Keratinocyte (primary cell): ENCODE results near the gene LSM12.

ENCODE experiments used
- CTCF ChIP-seq, 3 experiments: IDR thresholded peaks in 1 of 3; conservative IDR thresholded peaks in 1 of 3; optimal IDR thresholded peaks in 1 of 3; 2 replicates in 2 of 3; 3 replicates in 1 of 3; pipeline versions ENCODE3 to v1.5.1; 2011; ENCODE audit warnings: low read length in 3 of 3, mild to moderate bottlenecking in 3 of 3, moderate library complexity in 2 of 3, control low read depth in 1 of 3, inconsistent platforms in 1 of 3; ENCODE audit not compliant: insufficient read depth in 2 of 3; ENCODE audit errors: extremely low read depth in 1 of 3
- EZH2 ChIP-seq: IDR thresholded peaks from one replicate; pipeline ENCODE4 v1.6.1; 2012; ENCODE audit warnings: inconsistent platforms, mild to moderate bottlenecking, low read length, moderate library complexity

- no peak for TF ChIP-seq CTCF (optimal IDR thresholded peaks at IDR 0.05 in 1 of 3, IDR thresholded peaks at IDR 0.05 in 1 of 3, conservative IDR thresholded peaks at IDR 0.05 in 1 of 3; ENCODE audit: extremely low read depth in 1 of 3, insufficient read depth in 2 of 3, low read length in 3 of 3)
- TF ChIP-seq EZH2, result no peak
Measured at GRCh38 chr17:44001461-44001920, 65.0 kb downstream of the LSM12 start.
